HEK293 (cell line): ENCODE results near the gene FAM78A.

Source experiments
- CTCF ChIA-PET: fragments of 350-600 bp; formaldehyde crosslinking; extraction: SDS; loops from one replicate; lab custom pipeline; 2021; ENCODE audit warnings: antibody characterized with exemption; lab: Yijun Ruan, JAX
- POLR2A ChIA-PET: fragments of 300-600 bp; formaldehyde crosslinking; extraction: SDS; loops from one replicate; lab custom pipeline; 2020; ENCODE audit warnings: antibody characterized with exemption, inconsistent platforms; lab: Yijun Ruan, JAX
- H3K27ac ChIP-seq: fragments of 200-500 bp; sonication (Bioruptor generic); 2 replicates; pipeline ENCODE4 v1.5.1; 2014; ENCODE audit warnings: low read depth, low read length, control low read depth, inconsistent platforms; ENCODE audit errors: extremely low read depth
- H3K36me3 ChIP-seq, 2 experiments: fragments of 200-500 bp in 1 of 2; sonication (Bioruptor generic) in 1 of 2; 1 replicate in 1 of 2; 2 replicates in 1 of 2; pipeline ENCODE4 v1.5.1; 2014 to 2017; ENCODE audit warnings: inconsistent platforms in 2 of 2, low read length in 2 of 2; ENCODE audit not compliant: control insufficient read depth in 2 of 2, insufficient read depth in 1 of 2
- H3K4me1 ChIP-seq: fragments of 200-500 bp; sonication (Bioruptor generic); 2 replicates; pipeline ENCODE4 v1.5.1; 2014; ENCODE audit warnings: mild to moderate bottlenecking, low read length, inconsistent platforms; ENCODE audit not compliant: control insufficient read depth, insufficient read depth
- H3K4me3 ChIP-seq: 2 replicates; pipeline ENCODE4 v1.5.1; 2011; ENCODE audit warnings: low read depth, mild to moderate bottlenecking, control low read depth, low read length, moderate library complexity
- H3K9me3 ChIP-seq: fragments of 200-500 bp; sonication (Bioruptor generic); 2 replicates; pipeline ENCODE4 v1.5.1; 2014; ENCODE audit warnings: low read depth, low read length, inconsistent platforms; ENCODE audit not compliant: control insufficient read depth, insufficient read depth
- GLI4 ChIP-seq: fragments of 450-650 bp; formaldehyde crosslinking; IDR thresholded peaks from 2 replicates; pipeline ENCODE4 v1.5.1; 2016; ENCODE audit warnings: missing biosample characterization, missing genetic modification characterization
- HIC1 ChIP-seq: fragments of 450-650 bp; formaldehyde crosslinking; IDR thresholded peaks from 2 replicates; pipeline ENCODE4 v1.5.1; 2016; ENCODE audit warnings: missing biosample characterization, missing genetic modification characterization
- PBX3 ChIP-seq: sonication (generic); formaldehyde crosslinking; IDR thresholded peaks from 2 replicates; pipeline ENCODE4 v1.8.1; 2022; ENCODE audit warnings: mild to moderate bottlenecking, moderate library complexity, missing genetic modification reagents
- PRDM10 ChIP-seq: fragments of 450-650 bp; formaldehyde crosslinking; IDR thresholded peaks from 2 replicates; pipeline ENCODE4 v1.5.1; 2016; ENCODE audit warnings: missing biosample characterization, missing genetic modification characterization
- REST ChIP-seq: fragments of 450-650 bp; formaldehyde crosslinking; IDR thresholded peaks from 2 replicates; pipeline ENCODE4 v1.5.1; 2016; ENCODE audit warnings: missing biosample characterization, missing genetic modification characterization
- SP7 ChIP-seq: fragments of 450-650 bp; formaldehyde crosslinking; IDR thresholded peaks from 2 replicates; pipeline ENCODE4 v1.5.1; 2016; ENCODE audit warnings: missing biosample characterization, missing genetic modification characterization
- WT1 ChIP-seq: fragments of 450-650 bp; formaldehyde crosslinking; IDR thresholded peaks from 2 replicates; pipeline ENCODE4 v1.5.1; 2016; ENCODE audit warnings: missing biosample characterization, missing genetic modification characterization
- ZBTB11 ChIP-seq: fragments of 450-650 bp; formaldehyde crosslinking; conservative IDR thresholded peaks from 2 replicates; pipeline ENCODE4 v1.5.1; 2016; ENCODE audit warnings: low read depth, missing biosample characterization, missing genetic modification characterization
- ZBTB7A ChIP-seq: fragments of 450-650 bp; formaldehyde crosslinking; IDR thresholded peaks from 2 replicates; pipeline ENCODE4 v1.5.1; 2016; ENCODE audit warnings: low read depth, missing biosample characterization, missing genetic modification characterization
- ZFP37 ChIP-seq: fragments of 450-650 bp; formaldehyde crosslinking; IDR thresholded peaks from 2 replicates; pipeline ENCODE4 v1.5.1; 2016; ENCODE audit warnings: missing biosample characterization, missing genetic modification characterization
- ZNF174 ChIP-seq: fragments of 450-650 bp; formaldehyde crosslinking; IDR thresholded peaks from 2 replicates; pipeline ENCODE4 v1.5.0; 2017; ENCODE audit warnings: missing biosample characterization, mild to moderate bottlenecking, missing genetic modification characterization
- ZNF214 ChIP-seq: fragments of 450-650 bp; formaldehyde crosslinking; IDR thresholded peaks from 2 replicates; pipeline ENCODE4 v1.5.1; 2017; ENCODE audit warnings: missing biosample characterization, mild to moderate bottlenecking, missing genetic modification characterization, borderline replicate concordance
- ZNF266 ChIP-seq: fragments of 450-650 bp; formaldehyde crosslinking; IDR thresholded peaks from 2 replicates; pipeline ENCODE4 v1.5.1; 2016; ENCODE audit warnings: missing biosample characterization, missing genetic modification characterization, low read depth
- ZNF514 ChIP-seq: fragments of 450-650 bp; formaldehyde crosslinking; IDR thresholded peaks from 2 replicates; pipeline ENCODE4 v1.5.1; 2016; ENCODE audit warnings: missing biosample characterization, missing genetic modification characterization
- ZNF521 ChIP-seq: fragments of 450-650 bp; formaldehyde crosslinking; IDR thresholded peaks from 2 replicates; pipeline ENCODE4 v1.5.1; 2017; ENCODE audit warnings: missing biosample characterization, mild to moderate bottlenecking, missing genetic modification characterization
- ZNF549 ChIP-seq: fragments of 450-650 bp; IDR thresholded peaks from 2 replicates; pipeline ENCODE4 v1.5.1; 2018; ENCODE audit warnings: missing biosample characterization, missing genetic modification characterization, mild to moderate bottlenecking, inconsistent platforms, moderate library complexity
- ZNF701 ChIP-seq: fragments of 450-650 bp; formaldehyde crosslinking; IDR thresholded peaks from 2 replicates; pipeline ENCODE4 v1.5.1; 2016; ENCODE audit warnings: missing biosample characterization, missing genetic modification characterization
- ZNF704 ChIP-seq: fragments of 450-650 bp; formaldehyde crosslinking; IDR thresholded peaks from 2 replicates; pipeline ENCODE4 v1.5.1; 2016; ENCODE audit warnings: missing biosample characterization, missing genetic modification characterization
- ZNF777 ChIP-seq: fragments of 450-650 bp; formaldehyde crosslinking; IDR thresholded peaks from 2 replicates; pipeline ENCODE4 v1.5.1; 2017; ENCODE audit warnings: missing biosample characterization, missing genetic modification characterization, borderline replicate concordance
- ZNF792 ChIP-seq: fragments of 450-650 bp; formaldehyde crosslinking; IDR thresholded peaks from 2 replicates; pipeline ENCODE4 v1.5.1; 2016; ENCODE audit warnings: missing biosample characterization, missing genetic modification characterization

FAM78A gene

GRCh38 chr9:131297903-131298302 lies 21.6 kb upstream of the FAM78A start:
- Histone ChIP-seq H3K36me3 (no peaks in the 10 kb centered on the region), H3K27ac (no peak overlapping the region), H3K4me3 (no peak overlapping the region), H3K4me1 (no peaks in the 10 kb centered on the region), H3K9me3 (no peaks in the 10 kb centered on the region)
- TF ChIP-seq ZNF266 (tag by site-specific recombination): no peak
- no peak for TF ChIP-seq ZNF777
- TF ChIP-seq SP7 (tag by site-specific recombination): no peak
- TF ChIP-seq ZBTB7A (tag by site-specific recombination): no peak
- no peak for TF ChIP-seq REST
- no peak for TF ChIP-seq GLI4 (tag by site-specific recombination)
- TF ChIP-seq WT1 (tag by site-specific recombination): no peak
- no peak for TF ChIP-seq ZNF214 (tag by site-specific recombination)
- TF ChIP-seq ZNF521 (tag by site-specific recombination): no peak
- no peak for TF ChIP-seq ZNF174 (tag by site-specific recombination)
- TF ChIP-seq HIC1 (tag by site-specific recombination): no peak
- TF ChIP-seq PRDM10 (tag by site-specific recombination): no peak
- no peak for TF ChIP-seq ZNF514 (tag by site-specific recombination)
- TF ChIP-seq ZNF792: no peak
- ChIA-PET CTCF (interaction anchor here (0.6 to 1.6 kb wide), 5 partner anchors 22 to 120 kb away, joined by 3 to 4 read pairs (median 3); no protein-coding TSS in a partner anchor), POLR2A (no interaction called here)

GRCh38 chr9:131296906-131297500 lies 20.7 kb upstream of the FAM78A start:
- no peaks in the 10 kb centered on the region for H3K9me3 ChIP-seq
- H3K4me1 ChIP-seq: no peaks in the 10 kb centered on the region
- ChIA-PET CTCF (interaction anchor here (0.8 to 1.6 kb wide), 4 partner anchors 23 to 120 kb away, joined by 3 to 6 read pairs (median 4); no protein-coding TSS in a partner anchor), POLR2A (no interaction called here)
- H3K27ac ChIP-seq: no peak overlapping the region
- peaks cover 0 to 9% of the 10 kb centered on the region in 2 experiments; a peak in 1 of 3 replicates for H3K36me3 ChIP-seq
- no peak overlapping the region for H3K4me3 ChIP-seq
- no peak for TF ChIP-seq ZNF549 (tag by site-specific recombination)
- TF ChIP-seq ZBTB11: no peak
- TF ChIP-seq PBX3 (CRISPR knock-in tag): no peak
- TF ChIP-seq ZNF704 (tag by site-specific recombination): no peak
- TF ChIP-seq ZNF701 (tag by site-specific recombination): no peak
- TF ChIP-seq ZFP37 (tag by site-specific recombination): no peak
